Activated CD4-positive, alpha-beta memory T cell treated with anti-CD3 and anti-CD28 coated beads, Interleukin-2, amount 10 ng/mL, durations not matched to agents 7 days and 5 days (primary cell): ENCODE measurements around the gene RUFY4. TPM values are rescaled to one million over a fixed set of nuclear protein-coding genes. Genes with fewer than 3 reads are reported as not detected.
A peak's percentile ranks its signal among the peaks of the same experiment; 100 is the strongest.
"Not testable (repeated sequence)": the region's sequence is repeated elsewhere in the genome, so short reads cannot be mapped to it uniquely, and the experiment has no call there.

Experiments
- CTCF ChIA-PET: fragments of 350-600 bp; sonication (Branson Sonifier 250); formaldehyde crosslinking; loops from one replicate; lab custom pipeline; 2021; ENCODE audit warnings: antibody characterized with exemption, inconsistent platforms; lab: Charles Lee
- POLR2A ChIA-PET: fragments of 350-600 bp; sonication (Branson Sonifier 250); formaldehyde crosslinking; loops from one replicate; lab custom pipeline; 2021; ENCODE audit warnings: antibody characterized with exemption; lab: Charles Lee
- DNase-seq: peaks from one replicate; pipeline ENCODE4 v3.0.0-alpha.2; 2020
- H3K27ac Mint-ChIP-seq: one replicate; pipeline ENCODE4 v1.8.0; 2021; ENCODE audit warnings: mild to moderate bottlenecking, mixed read lengths
- H3K27me3 Mint-ChIP-seq: one replicate; pipeline ENCODE4 v1.8.0; 2021; ENCODE audit warnings: mixed read lengths
- H3K36me3 Mint-ChIP-seq: one replicate; pipeline ENCODE4 v1.8.0; 2021; ENCODE audit warnings: low read depth, mixed read lengths
- H3K4me1 Mint-ChIP-seq: one replicate; pipeline ENCODE4 v1.8.0; 2021; ENCODE audit warnings: mixed read lengths
- H3K4me3 Mint-ChIP-seq: one replicate; pipeline ENCODE4 v1.8.0; 2021; ENCODE audit warnings: mild to moderate bottlenecking, mixed read lengths
- H3K9me3 Mint-ChIP-seq: one replicate; pipeline ENCODE4 v1.8.0; 2021; ENCODE audit warnings: mixed read lengths
- total RNA-seq, 2 experiments: library from RNA; stranded (reverse); gene quantifications; one replicate each; pipeline ENCODE4 v1.2.3, GENCODE V29; 2021

Gene RUFY4
- total RNA-seq, 2 experiments from 2014 or later, result 2.1 to 3.2 TPM

DNA sequence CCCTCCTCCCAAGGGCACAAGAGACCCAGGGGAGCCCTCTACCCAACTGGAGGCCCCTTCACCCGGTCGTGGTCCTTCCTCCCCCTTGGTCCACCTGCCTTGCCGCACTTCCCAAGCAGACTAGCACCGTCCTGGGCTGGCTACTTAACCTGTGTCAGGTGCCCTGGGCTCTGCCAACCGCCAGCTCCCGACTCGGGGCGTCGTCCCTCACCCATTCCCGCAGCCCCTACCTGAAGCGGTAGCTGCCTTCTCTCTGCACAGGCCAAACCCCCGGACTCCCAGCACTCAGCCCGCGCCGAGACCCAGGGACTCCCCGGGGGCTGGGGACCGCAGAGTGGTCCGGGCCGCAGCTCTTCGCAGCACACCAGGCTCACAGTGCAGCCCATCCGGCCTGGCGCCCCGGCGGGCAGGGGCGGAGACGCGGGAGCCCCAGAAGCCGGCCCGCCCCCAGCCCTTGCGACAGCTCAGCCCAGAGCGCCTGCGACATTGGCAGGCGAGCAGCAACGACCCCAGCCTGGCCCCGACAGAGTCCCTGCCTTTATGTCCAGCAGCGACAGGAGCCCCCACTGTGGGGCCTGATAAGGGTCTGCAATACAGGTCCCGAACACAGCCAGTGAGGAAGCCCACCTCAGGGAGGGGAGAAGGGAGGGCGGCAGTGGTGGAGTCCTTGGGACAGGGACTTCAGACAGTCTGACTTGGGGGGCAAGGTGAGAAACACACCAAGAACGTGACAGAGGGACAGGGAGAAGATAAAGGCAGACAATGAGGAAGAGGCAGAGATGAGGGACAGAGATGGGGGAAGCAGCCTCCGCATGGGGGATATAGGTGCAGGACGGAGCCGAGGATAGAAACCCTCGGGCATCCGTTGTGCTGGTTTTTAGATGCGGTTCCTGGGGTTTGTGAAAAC, 35.2 kb upstream of the RUFY4 start:
- peak overlapping the region; percentile 69 for H3K4me3 Mint-ChIP-seq
- DNase-seq, result peak; percentile 15
- H3K9me3 Mint-ChIP-seq, result no peaks in the 10 kb centered on the region
- ChIA-PET CTCF (interaction anchor here (0.5 to 1.6 kb wide), 4 partner anchors 15 to 284 kb away, joined by 3 to 5 read pairs (median 4); partner anchors contain the start of gene RUFY4), POLR2A (interaction anchor here (1.1 to 1.5 kb wide), 2 partner anchors 8 to 10 kb away, joined by 3 to 4 read pairs; no protein-coding TSS in a partner anchor)
- peaks cover 4% of the 10 kb centered on the region for H3K27me3 Mint-ChIP-seq
- H3K4me1 Mint-ChIP-seq, result peaks cover 23% of the 10 kb centered on the region
- H3K36me3 Mint-ChIP-seq, result no peaks in the 10 kb centered on the region
- no peak overlapping the region for H3K27ac Mint-ChIP-seq

DNA sequence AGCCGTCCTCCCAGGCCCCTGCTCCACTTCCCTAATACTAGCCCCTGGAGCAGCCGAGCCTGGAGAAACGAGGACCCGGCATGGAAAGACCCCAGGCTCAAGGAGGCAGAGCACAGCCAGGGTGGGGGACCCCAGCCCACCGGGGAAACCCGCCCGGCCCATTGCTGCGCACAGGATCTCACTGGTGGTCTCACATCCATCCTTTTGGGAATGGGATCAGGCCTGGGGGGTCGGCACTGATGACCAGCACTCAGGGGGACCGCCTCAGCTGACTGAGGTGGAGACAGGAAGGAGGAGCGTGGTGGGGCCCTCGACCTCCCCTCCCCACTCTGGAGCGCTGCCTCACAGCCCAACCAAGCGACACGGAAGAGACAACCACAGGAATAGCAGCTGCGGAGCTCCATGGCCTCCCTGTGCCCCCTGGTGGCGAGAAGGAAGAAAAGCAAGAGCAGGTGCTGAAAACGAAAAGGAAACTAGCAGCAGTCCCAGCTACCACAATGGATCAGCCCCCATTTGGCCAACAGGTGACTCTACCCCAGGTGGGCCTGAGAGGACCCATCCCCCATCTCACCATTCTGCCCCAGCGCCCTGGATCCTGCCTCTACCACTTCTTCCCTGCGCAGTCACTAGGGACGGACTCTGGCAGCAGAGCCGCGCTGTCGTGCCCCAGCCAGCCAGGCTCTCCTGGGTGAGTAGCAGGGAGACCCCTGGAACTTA, 34.4 kb upstream of the RUFY4 start:
- POLR2A ChIA-PET, result interaction anchor here (1.1 kb wide), 1 partner anchor 9 kb away, joined by 3 read pairs; no protein-coding TSS in a partner anchor

DNA sequence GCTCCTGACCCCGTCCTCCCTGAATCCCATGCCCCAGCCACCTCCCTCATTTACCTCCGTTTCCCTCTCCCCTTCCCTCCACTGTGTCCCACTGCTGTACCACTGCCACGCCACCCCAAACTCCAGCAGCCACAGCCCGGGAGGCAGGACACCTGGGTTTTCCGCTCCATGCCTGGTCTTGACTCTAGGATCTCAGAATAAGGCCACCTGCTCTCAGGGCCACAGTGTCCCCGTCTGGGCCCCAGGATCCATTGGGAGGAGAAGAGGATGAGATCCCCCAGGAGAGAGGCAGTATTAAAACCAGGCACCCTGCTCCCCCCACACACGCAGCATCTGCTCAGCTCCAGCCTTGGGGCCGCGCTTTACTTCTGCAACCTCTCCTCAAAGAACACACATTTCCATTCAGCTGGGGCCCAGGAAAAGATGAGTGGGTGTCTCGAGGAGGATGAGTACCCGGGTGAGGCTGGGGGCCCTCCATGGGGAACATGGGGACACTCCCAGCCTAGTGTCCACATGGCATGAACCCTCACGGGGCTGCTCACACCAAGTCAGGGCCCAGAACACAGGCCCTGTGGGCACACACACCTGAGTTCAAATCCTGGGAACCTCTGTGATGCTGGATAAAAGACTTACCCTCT, 33.5 kb upstream of the RUFY4 start:
- Mint-ChIP-seq H3K4me3 (peak overlapping the region; percentile 69), H3K27ac (no peak overlapping the region), H3K9me3 (no peaks in the 10 kb centered on the region), H3K4me1 (peaks cover 31% of the 10 kb centered on the region), H3K36me3 (no peaks in the 10 kb centered on the region), H3K27me3 (peaks cover 4% of the 10 kb centered on the region)
- ChIA-PET CTCF (interaction anchor here (0.7 to 1.4 kb wide), 7 partner anchors 14 to 1262 kb away, joined by 3 to 4 read pairs (median 3); no protein-coding TSS in a partner anchor), POLR2A (no interaction called here)
- peak; percentile 13 for DNase-seq

More for the DNA sequence above, 34.4 kb upstream of the RUFY4 start:
- H3K27me3 Mint-ChIP-seq, H3K9me3 Mint-ChIP-seq, H3K36me3 Mint-ChIP-seq: not testable (repeated sequence)
- DNase-seq, result peak; percentile 72
- peak overlapping the region; percentile 69 for H3K4me3 Mint-ChIP-seq
- CTCF ChIA-PET, result interaction anchor here (0.6 to 1.0 kb wide), 5 partner anchors 15 to 249 kb away, joined by 3 to 4 read pairs (median 3); no protein-coding TSS in a partner anchor
- H3K27ac Mint-ChIP-seq, result peak overlapping the region; percentile 49
- H3K4me1 Mint-ChIP-seq, result peaks cover 29% of the 10 kb centered on the region

DNA sequence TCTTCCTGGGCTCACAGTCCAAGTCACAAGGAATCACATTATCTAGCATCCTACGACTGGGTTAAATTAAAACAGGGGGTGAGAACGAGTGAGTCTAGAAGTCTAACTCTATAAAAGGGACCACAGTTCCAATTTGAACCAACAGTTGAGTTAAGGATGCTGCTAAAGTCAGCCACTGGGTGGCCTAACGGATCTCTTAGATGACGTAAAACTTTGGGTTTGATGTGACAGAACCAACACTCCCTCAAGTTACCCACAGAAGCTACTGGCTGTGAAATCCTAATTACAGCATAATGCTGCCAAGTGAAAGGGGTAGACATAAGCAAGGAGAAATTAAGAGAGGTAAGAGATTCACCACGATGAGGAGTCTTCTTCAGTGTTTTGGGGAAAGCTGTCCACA, 32.7 kb upstream of the RUFY4 start:
- Mint-ChIP-seq H3K4me1 (peaks cover 38% of the 10 kb centered on the region), H3K27me3 (peaks cover 4% of the 10 kb centered on the region), H3K9me3 (no peaks in the 10 kb centered on the region), H3K27ac (no peak overlapping the region), H3K4me3 (no peak overlapping the region), H3K36me3 (no peaks in the 10 kb centered on the region)
- ChIA-PET POLR2A (interaction anchor here (0.5 kb wide), 1 partner anchor 180 kb away, joined by 3 read pairs; no protein-coding TSS in a partner anchor), CTCF (interaction anchor here (0.7 to 1.4 kb wide), 5 partner anchors 14 to 1263 kb away, joined by 3 to 4 read pairs (median 3); no protein-coding TSS in a partner anchor)
- DNase-seq, result peak; percentile 9

DNA sequence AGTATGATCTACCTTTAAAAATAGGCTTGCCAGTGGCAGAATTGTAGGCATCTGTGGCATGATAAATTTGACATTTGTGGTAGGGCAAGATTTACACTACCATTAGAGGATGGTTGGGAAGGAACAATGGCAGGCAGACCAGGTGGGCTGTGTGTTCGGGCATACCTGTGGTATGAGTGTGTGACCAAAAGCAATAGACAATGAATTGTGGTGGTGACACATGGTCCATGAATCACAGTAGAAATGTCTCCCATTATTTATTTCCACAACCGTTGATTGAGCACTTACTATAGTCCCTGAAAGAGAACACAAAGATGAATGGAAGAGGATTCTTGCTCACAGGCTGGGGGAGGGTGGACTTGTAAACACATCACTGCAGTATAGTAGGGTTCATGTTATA, 29.9 kb upstream of the RUFY4 start:
- CTCF ChIA-PET, result interaction anchor here (0.6 to 0.9 kb wide), 2 partner anchors 15 to 30 kb away, joined by 3 to 4 read pairs; partner anchors contain the start of gene RUFY4

DNA sequence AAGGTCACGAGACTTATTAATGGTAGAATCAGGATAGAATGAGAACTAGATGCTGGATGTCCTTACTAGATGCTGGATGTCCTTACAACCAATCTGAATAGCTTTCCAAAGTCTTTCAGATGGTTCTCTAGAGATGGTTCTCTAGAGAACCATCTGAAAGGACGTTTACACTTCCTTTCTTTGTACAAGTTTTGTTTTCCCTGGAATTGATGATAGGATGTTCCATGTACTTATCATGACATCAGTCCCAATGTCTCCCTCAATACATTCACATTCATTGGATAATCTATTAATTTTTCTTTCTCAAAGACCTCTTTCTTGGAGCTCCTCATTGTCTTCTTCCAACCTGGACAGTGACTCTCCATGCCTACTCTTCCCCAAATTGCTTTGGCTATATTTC, 28.2 kb upstream of the RUFY4 start:
- CTCF ChIA-PET, result interaction anchor here (0.7 to 0.8 kb wide), 2 partner anchors 22 to 154 kb away, joined by 3 read pairs; no protein-coding TSS in a partner anchor
- no peak overlapping the region for H3K4me3 Mint-ChIP-seq
- DNase-seq, result no peak
- peaks cover 11% of the 10 kb centered on the region for H3K9me3 Mint-ChIP-seq
- H3K27ac Mint-ChIP-seq, result peak overlapping the region; percentile 32
- peaks cover 4% of the 10 kb centered on the region for H3K27me3 Mint-ChIP-seq
- peaks cover 37% of the 10 kb centered on the region for H3K4me1 Mint-ChIP-seq
- peaks cover 17% of the 10 kb centered on the region for H3K36me3 Mint-ChIP-seq
- POLR2A ChIA-PET, result no interaction called here

More for the DNA sequence above, 29.9 kb upstream of the RUFY4 start:
- peaks cover 10% of the 10 kb centered on the region for H3K36me3 Mint-ChIP-seq
- POLR2A ChIA-PET, result no interaction called here
- peaks cover 45% of the 10 kb centered on the region for H3K4me1 Mint-ChIP-seq
- H3K27ac Mint-ChIP-seq, result no peak overlapping the region
- peaks cover 4% of the 10 kb centered on the region for H3K27me3 Mint-ChIP-seq
- H3K9me3 Mint-ChIP-seq, result peaks cover 3% of the 10 kb centered on the region
- no peak for DNase-seq
- no peak overlapping the region for H3K4me3 Mint-ChIP-seq

DNA sequence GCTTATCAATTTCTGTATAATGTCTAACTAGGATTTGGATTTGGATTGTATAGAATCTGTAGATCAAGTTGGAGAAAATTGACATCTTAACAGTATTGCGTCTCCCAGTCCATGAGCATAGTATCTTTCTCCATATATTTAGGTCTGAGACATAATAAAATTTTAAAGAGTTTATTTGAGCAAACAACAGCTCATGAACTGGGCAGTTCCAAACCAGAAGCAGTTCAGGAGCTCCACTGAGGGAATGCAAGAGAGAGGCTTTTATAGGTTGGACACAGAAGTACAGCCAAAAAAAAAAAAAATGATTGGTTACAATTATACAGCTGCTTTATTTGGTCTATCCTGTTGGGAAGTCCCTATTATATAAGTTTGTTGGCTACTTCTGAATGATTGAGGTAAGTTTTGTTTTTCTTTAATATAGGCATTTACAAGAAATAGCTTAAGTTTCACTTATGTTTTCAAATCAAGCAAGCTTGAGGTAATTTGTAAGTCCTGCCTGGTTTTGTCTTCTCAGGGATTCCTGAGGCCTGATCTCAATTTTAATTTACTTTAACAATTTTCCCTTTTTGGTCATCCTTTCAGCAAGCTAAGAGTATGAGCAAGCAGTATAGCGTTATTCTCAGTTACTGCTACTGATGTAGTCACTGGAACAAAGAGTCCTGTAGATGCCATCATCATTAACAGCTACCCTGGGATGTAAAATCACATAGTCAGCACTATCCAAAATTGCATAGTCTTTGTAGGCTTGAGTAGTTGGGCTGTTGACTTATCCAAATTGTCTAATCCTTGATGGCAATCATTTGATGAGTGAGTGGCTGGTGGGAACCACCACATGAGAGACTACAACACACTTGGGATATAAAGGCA, 27.5 kb upstream of the RUFY4 start:
- no peak for DNase-seq
- ChIA-PET POLR2A (interaction anchor here (1.0 kb wide), 1 partner anchor 9 kb away, joined by 4 read pairs; no protein-coding TSS in a partner anchor), CTCF (interaction anchor here (0.7 to 1.0 kb wide), 3 partner anchors 10 to 154 kb away, joined by 3 to 4 read pairs (median 3); no protein-coding TSS in a partner anchor)
- no peak overlapping the region for H3K4me3 Mint-ChIP-seq
- H3K27ac Mint-ChIP-seq, result peak overlapping the region; percentile 80
- H3K27me3 Mint-ChIP-seq, result peaks cover 6% of the 10 kb centered on the region
- H3K36me3 Mint-ChIP-seq, result peaks cover 17% of the 10 kb centered on the region
- peaks cover 32% of the 10 kb centered on the region for H3K4me1 Mint-ChIP-seq
- H3K9me3 Mint-ChIP-seq, result peaks cover 11% of the 10 kb centered on the region

DNA sequence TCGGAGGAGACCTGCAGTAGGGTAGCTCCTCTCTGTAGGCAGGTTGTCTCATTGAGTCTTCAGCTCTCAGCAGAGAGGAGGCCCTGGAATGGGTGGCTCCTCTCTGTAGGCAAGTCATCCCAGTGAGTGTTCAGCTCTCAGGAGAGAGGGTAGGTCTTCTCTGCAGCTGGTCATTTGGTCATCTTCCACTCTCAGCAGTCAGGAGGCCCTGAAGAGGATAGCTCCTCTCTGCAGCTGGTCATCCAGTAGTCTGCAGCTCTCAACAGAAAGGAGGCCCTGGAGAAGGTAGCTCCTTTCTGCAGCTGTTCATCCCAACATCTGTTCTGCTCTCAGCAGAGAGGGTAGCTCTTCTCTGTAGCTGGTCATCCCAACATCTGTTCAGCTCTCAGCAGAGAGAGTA, 26.0 kb upstream of the RUFY4 start:
- H3K36me3 Mint-ChIP-seq, result peaks cover 17% of the 10 kb centered on the region
- H3K9me3 Mint-ChIP-seq, result peaks cover 11% of the 10 kb centered on the region
- no peak overlapping the region for H3K4me3 Mint-ChIP-seq
- peak; percentile 10 for DNase-seq
- CTCF ChIA-PET, result interaction anchor here (0.7 to 1.3 kb wide), 2 partner anchors 254 to 257 kb away, joined by 3 read pairs; no protein-coding TSS in a partner anchor
- peaks cover 27% of the 10 kb centered on the region for H3K4me1 Mint-ChIP-seq
- no peak overlapping the region for H3K27ac Mint-ChIP-seq
- H3K27me3 Mint-ChIP-seq, result peaks cover 8% of the 10 kb centered on the region
- POLR2A ChIA-PET, result interaction anchor here (0.6 to 1.0 kb wide), 2 partner anchors 8 to 78 kb away, joined by 3 to 4 read pairs; no protein-coding TSS in a partner anchor

DNA sequence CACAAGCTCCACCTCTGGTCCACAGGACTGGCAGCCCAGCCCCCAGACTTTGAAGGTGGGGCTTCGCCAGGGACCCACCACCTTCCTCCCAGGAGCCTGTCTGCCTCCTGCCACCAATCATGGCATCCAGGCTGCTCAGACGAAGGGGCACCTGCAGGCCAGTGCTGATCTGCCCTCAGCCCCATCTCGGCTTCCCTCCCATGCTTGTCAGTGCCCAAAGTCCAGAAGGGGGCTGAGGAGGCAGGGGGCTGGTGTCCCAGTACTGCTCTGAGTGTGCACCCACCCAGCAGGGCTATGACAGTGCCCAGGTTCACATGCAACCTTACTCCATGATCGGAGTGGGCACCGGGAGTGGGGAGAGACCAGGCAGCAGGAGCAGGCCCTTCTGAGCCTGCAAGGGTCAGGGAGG, 25.3 kb upstream of the RUFY4 start:
- ChIA-PET POLR2A (interaction anchor here (1.0 kb wide), 1 partner anchor 9 kb away, joined by 3 read pairs; no protein-coding TSS in a partner anchor), CTCF (interaction anchor here (1.3 kb wide), 1 partner anchor 254 kb away, joined by 3 read pairs; no protein-coding TSS in a partner anchor)
- Mint-ChIP-seq H3K27me3 (peaks cover 9% of the 10 kb centered on the region), H3K27ac (no peak overlapping the region), H3K9me3 (peaks cover 11% of the 10 kb centered on the region), H3K36me3 (peaks cover 17% of the 10 kb centered on the region), H3K4me3 (no peak overlapping the region), H3K4me1 (peaks cover 25% of the 10 kb centered on the region)
- peak; percentile 15 for DNase-seq

DNA sequence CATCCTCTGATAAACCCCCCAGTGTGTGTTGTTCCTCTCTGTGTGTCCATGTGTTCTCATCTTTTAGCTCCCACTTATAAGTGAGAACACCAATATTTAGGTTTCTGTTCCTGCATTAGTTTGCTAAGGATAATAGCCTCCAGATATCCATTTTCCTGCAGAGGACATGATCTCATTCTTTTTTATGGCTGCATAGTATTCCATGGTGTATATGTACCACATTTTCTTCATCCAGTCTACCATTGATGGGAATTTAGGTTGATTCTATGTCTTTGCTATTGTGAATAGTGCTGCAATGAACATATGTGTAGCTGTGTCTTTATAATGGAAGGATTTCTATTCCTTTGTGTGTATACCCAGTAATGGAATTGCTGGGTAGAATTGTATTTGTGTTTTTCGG, 24.5 kb upstream of the RUFY4 start:
- POLR2A ChIA-PET, H3K27me3 Mint-ChIP-seq, DNase-seq, H3K4me3 Mint-ChIP-seq, CTCF ChIA-PET, H3K27ac Mint-ChIP-seq: not testable (repeated sequence)
- Mint-ChIP-seq H3K9me3 (peaks cover 11% of the 10 kb centered on the region), H3K36me3 (peaks cover 17% of the 10 kb centered on the region), H3K4me1 (peaks cover 18% of the 10 kb centered on the region)

DNA sequence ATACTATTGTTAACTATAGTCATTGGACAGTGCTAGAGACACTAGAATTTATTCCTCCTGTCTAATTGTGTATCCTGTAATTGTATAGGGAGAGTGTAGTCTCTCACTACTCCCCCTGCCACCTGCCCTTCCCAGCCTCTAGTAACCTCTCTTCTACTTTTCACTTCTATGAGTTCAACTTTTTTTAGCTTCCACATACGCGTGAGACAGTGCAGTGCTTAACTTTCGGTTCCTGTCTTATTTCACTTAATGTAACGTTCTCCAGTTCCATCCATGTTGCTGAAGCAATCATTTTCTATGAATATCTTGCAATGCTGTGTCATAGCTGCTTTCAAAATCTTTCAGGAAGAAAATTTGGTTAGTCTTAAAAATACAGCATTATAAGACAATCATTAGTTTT, 22.8 kb upstream of the RUFY4 start:
- no peak for DNase-seq
- no peak overlapping the region for H3K27ac Mint-ChIP-seq
- ChIA-PET CTCF (no interaction called here), POLR2A (no interaction called here)
- peaks cover 17% of the 10 kb centered on the region for H3K36me3 Mint-ChIP-seq
- peaks cover 17% of the 10 kb centered on the region for H3K9me3 Mint-ChIP-seq
- H3K4me1 Mint-ChIP-seq, result peaks cover 10% of the 10 kb centered on the region
- H3K4me3 Mint-ChIP-seq, result no peak overlapping the region
- peaks cover 13% of the 10 kb centered on the region for H3K27me3 Mint-ChIP-seq
